ENCODE data around the gene GLCCI1.
"Not testable (repeated sequence)": the region's sequence is repeated elsewhere in the genome, so short reads cannot be mapped to it uniquely, and the experiment has no call there.

GLCCI1 gene

GRCh38 chr7:8051373-8051772, 82.8 kb downstream of the GLCCI1 start:
- DNase-seq (ENCODE audit: low spot score), result no peak

- no peak for DNase-seq (ENCODE audit: low spot score)
These were observed 83.4 kb downstream of the GLCCI1 start for GRCh38 chr7:8051998-8052397.

- no peak for DNase-seq (ENCODE audit: low spot score)
These were observed 84.2 kb downstream of the GLCCI1 start for GRCh38 chr7:8052824-8053223.

- no peak for DNase-seq (ENCODE audit: low spot score)
These were observed 87.8 kb downstream of the GLCCI1 start for GRCh38 chr7:8056439-8056838.

- no peak for DNase-seq (ENCODE audit: low spot score)
These were observed 89.0 kb downstream of the GLCCI1 start for GRCh38 chr7:8057566-8057965.

DNA sequence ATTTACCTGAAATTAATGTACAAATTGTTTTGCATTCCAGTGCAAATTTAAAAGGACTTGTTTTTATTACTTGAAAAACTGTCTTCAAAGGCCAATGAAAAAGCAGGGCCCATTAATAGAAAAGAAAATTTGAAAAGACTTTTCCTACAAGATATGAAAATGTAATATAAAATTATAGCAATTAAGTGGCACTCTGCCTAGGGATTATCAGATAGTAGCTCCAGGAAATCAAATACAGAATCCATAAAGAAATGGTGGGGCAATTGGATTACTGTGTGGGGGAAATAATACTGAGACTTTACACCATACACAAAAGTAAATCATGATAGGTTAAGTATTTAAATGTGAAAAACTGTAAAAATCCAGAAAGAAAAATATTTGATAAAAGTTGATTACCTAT, 89.7 kb downstream of the GLCCI1 start:
- no peak for DNase-seq (ENCODE audit: low spot score)

DNA sequence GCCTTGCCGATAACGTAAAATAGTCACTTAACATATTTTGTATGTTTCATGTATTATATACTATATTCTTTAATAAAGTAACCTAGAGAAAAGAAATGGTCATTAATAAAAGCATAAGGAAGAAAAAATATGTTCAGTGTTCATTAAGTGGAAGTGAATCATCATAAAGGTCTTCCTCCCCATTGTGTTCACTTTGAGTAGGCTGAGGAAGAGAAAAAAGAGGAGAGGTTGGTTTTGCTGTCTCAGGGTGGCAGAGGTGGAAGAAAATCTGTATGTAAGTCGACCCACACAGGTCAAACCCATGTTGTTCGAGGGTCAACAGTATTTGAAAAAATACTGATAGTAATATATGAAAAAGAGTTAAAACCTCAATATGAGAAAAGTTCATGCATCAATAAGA, 90.3 kb downstream of the GLCCI1 start:
- DNase-seq (ENCODE audit: low spot score), result no peak

DNA sequence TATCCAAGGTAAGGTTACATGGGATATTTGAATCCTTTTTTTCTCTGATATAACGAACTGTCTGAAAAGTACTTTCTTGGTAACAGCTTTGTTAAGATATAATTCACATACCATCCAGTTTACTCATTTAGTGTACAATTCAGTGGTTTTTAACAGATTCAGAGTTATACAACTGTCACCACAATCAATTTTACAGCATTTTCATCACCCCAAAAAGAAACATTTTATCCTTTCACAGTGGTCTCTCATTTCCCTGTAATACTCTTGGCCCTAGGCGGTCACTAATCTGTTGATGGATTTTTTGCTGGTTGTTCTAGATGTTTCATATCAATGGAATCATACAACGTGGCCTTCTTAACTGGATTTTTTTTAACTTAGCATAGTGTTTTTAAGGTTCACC, 91.6 kb downstream of the GLCCI1 start:
- no peak for DNase-seq (ENCODE audit: low spot score)

GRCh38 chr7:8063300-8063699, 94.7 kb downstream of the GLCCI1 start:
- DNase-seq (ENCODE audit: low spot score), result not testable (repeated sequence)

GRCh38 chr7:8063706-8064297, 95.2 kb downstream of the GLCCI1 start:
- DNase-seq (ENCODE audit: low spot score), result no peak

- DNase-seq (ENCODE audit: low spot score), result no peak
These were observed 96.2 kb downstream of the GLCCI1 start for GRCh38 chr7:8064828-8065227.

- DNase-seq (ENCODE audit: low spot score), result no peak
These were observed 96.8 kb downstream of the GLCCI1 start for GRCh38 chr7:8065356-8065813.

- no peak for DNase-seq (ENCODE audit: low spot score)
These were observed 100.5 kb downstream of the GLCCI1 start for GRCh38 chr7:8068892-8069686.

- no peak for DNase-seq (ENCODE audit: low spot score)
These were observed 102.0 kb downstream of the GLCCI1 start for GRCh38 chr7:8070451-8071180.

- DNase-seq (ENCODE audit: low spot score), result no peak
These were observed 109.8 kb downstream of the GLCCI1 start for GRCh38 chr7:8078418-8078817.

DNA sequence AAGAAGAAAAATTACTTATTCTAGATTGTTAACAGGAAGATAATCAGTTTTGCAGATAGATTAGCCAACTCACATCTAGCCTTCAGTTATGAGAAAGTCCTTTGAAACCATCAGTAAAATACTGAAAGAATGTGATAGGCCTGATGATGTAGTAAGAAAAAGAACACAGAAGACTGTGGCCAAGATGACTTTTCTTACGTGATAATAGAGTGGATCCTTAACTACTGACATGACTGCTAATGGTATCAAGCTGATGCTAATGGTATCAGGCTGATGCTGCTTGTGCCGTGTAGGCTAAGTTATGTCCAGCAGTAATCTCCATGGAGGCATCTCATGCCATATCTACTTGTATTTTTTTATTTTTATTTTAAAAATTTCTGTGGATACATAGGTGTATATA, 114.2 kb downstream of the GLCCI1 start:
- no peak for DNase-seq (ENCODE audit: low spot score)

- DNase-seq (ENCODE audit: low spot score), result no peak
These were observed 116.2 kb downstream of the GLCCI1 start for GRCh38 chr7:8084836-8085235.

- no peak for DNase-seq (ENCODE audit: low spot score)
These were observed 116.8 kb downstream of the GLCCI1 start for GRCh38 chr7:8085420-8085819.

DNA sequence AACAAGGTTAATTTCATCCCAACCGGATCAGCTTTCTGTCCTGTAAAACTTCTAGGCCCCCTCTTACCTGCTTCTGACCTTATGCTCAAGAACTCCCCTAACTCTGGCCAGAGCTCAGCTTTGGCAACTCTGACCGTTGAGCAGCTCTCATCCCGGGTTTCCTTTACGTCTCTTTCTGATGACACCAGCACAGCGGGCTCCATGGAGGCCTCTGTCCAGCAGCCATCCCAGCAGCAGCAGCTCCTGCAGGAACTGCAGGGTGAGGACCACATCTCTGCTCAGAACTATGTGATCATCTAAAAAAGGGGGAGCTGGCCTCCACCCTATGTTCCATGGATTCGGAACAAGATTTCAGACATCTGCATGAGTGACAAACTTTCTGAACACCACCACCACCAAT, 117.6 kb downstream of the GLCCI1 start:
- no peak for DNase-seq (ENCODE audit: low spot score)

DNA sequence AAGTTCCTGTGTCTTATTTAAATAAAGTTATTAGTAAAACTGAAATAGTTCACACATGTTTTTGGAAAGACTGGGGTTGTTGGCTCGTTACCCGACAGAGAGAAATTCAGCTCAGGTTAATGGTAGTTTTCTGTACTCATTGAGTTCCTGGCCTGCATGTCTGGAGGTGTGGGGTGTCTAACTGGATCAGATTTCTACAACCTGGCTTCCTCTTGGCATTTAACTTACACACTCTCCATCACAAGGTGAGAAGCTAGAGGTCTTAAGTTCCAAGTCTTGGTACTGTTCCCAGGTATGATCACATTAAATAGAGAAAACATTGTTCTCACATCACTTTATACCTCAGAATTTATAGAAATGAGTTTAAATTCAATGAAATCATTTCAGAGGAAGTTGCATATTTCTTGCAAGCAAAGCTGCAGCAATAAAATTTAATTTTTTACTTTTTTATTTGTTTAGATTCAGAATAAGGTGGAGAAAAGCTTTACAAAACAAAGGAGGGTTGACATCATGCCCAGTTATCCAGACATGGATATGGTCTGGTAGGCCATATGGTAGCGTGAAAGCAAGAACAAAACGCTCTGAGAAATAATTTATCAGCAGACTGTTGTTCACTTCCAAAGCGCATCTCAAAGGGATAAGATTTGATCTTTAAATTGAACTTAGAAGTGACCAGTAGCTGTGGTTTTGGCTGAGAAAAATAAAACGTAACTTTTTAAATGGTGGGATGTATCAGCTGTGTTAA, 120.6 kb downstream of the GLCCI1 start:
- DNase-seq (ENCODE audit: low spot score), result no peak

- DNase-seq (ENCODE audit: low spot score), result no peak
These were observed 123.5 kb downstream of the GLCCI1 start for GRCh38 chr7:8092140-8092539.

Data from NAMALWA (cell line).